ENCODE data around the gene KCNK5.

KCNK5 gene

GRCh38 chr6:39228992-39229767 lies at the start of gene KCNK5:
KCNK5 (minus strand) TSS chr6:39229475; CDS start chr6:39229111, 364 bp downstream.
- Mint-ChIP-seq H3K27ac (peak within 1 kb of the TSS; percentile 65), H3K9me3 (no peaks in the 10 kb centered on the region), H3K4me1 (peaks cover 12 to 47% of the 10 kb centered on the region in 2 donors), H3K36me3 (peaks cover 0 to 2% of the 10 kb centered on the region in 2 donors), H3K4me3 (peak within 1 kb of the TSS; percentile 72 to 86), H3K27me3 (peaks cover 46 to 71% of the 10 kb centered on the region in 2 donors)
- ATAC-seq (replicated peaks) (peak; percentile 88 to 90), DNase-seq (peak; percentile 62)

GRCh38 chr6:39276379-39276995 lies 47.2 kb upstream of the KCNK5 start:
- Mint-ChIP-seq H3K27ac (no peak overlapping the region), H3K4me3 (no peak overlapping the region), H3K27me3 (peaks cover 38 to 58% of the 10 kb centered on the region in 2 donors), H3K4me1 (no peaks in the 10 kb centered on the region), H3K36me3 (no peaks in the 10 kb centered on the region), H3K9me3 (peaks cover 4 to 7% of the 10 kb centered on the region in 2 donors)
- no peak for DNase-seq
- ATAC-seq (replicated peaks), result no peak

GRCh38 chr6:39274903-39275302 lies 45.6 kb upstream of the KCNK5 start:
- no peak overlapping the region for H3K27ac Mint-ChIP-seq
- peaks cover 4 to 7% of the 10 kb centered on the region in 2 donors for H3K9me3 Mint-ChIP-seq
- H3K4me1 Mint-ChIP-seq, result no peaks in the 10 kb centered on the region
- no peak for ATAC-seq (replicated peaks)
- peaks cover 32 to 48% of the 10 kb centered on the region in 2 donors for H3K27me3 Mint-ChIP-seq
- H3K4me3 Mint-ChIP-seq, result no peak overlapping the region
- H3K36me3 Mint-ChIP-seq, result no peaks in the 10 kb centered on the region
- DNase-seq, result no peak

GRCh38 chr6:39274471-39274870 lies 45.2 kb upstream of the KCNK5 start:
- no peak overlapping the region for H3K27ac Mint-ChIP-seq
- H3K4me1 Mint-ChIP-seq, result no peaks in the 10 kb centered on the region
- H3K27me3 Mint-ChIP-seq, result peaks cover 28 to 44% of the 10 kb centered on the region in 2 donors
- no peak for DNase-seq
- no peaks in the 10 kb centered on the region for H3K36me3 Mint-ChIP-seq
- peaks cover 4 to 7% of the 10 kb centered on the region in 2 donors for H3K9me3 Mint-ChIP-seq
- no peak for ATAC-seq (replicated peaks)
- H3K4me3 Mint-ChIP-seq, result no peak overlapping the region

- ATAC-seq (replicated peaks), result no peak
- no peak overlapping the region for H3K4me3 Mint-ChIP-seq
- H3K27ac Mint-ChIP-seq, result no peak overlapping the region
- H3K9me3 Mint-ChIP-seq, result peaks cover 4 to 7% of the 10 kb centered on the region in 2 donors
- no peaks in the 10 kb centered on the region for H3K4me1 Mint-ChIP-seq
- no peaks in the 10 kb centered on the region for H3K36me3 Mint-ChIP-seq
- DNase-seq, result no peak
- H3K27me3 Mint-ChIP-seq, result peaks cover 31 to 41% of the 10 kb centered on the region in 2 donors
These were observed 44.1 kb upstream of the KCNK5 start for GRCh38 chr6:39273406-39273821.

- H3K9me3 Mint-ChIP-seq, result peaks cover 4% of the 10 kb centered on the region in 2 donors
- DNase-seq (no peak), ATAC-seq (replicated peaks) (no peak)
- H3K27ac Mint-ChIP-seq, result no peak overlapping the region
- peaks cover 21 to 24% of the 10 kb centered on the region in 2 donors for H3K27me3 Mint-ChIP-seq
- no peaks in the 10 kb centered on the region for H3K36me3 Mint-ChIP-seq
- H3K4me3 Mint-ChIP-seq, result no peak overlapping the region
- no peaks in the 10 kb centered on the region for H3K4me1 Mint-ChIP-seq
These were observed 40.7 kb upstream of the KCNK5 start for GRCh38 chr6:39269961-39270360.

GRCh38 chr6:39268721-39269120 lies 39.4 kb upstream of the KCNK5 start:
- Mint-ChIP-seq H3K9me3 (peaks cover 4% of the 10 kb centered on the region in 2 donors), H3K4me3 (no peak overlapping the region), H3K4me1 (no peaks in the 10 kb centered on the region), H3K27me3 (peaks cover 14 to 20% of the 10 kb centered on the region in 2 donors), H3K27ac (no peak overlapping the region), H3K36me3 (no peaks in the 10 kb centered on the region)
- DNase-seq, result no peak
- no peak for ATAC-seq (replicated peaks)

- H3K9me3 Mint-ChIP-seq, result peaks cover 4% of the 10 kb centered on the region in 2 donors
- peaks cover 10 to 17% of the 10 kb centered on the region in 2 donors for H3K27me3 Mint-ChIP-seq
- H3K36me3 Mint-ChIP-seq, result no peaks in the 10 kb centered on the region
- no peak overlapping the region for H3K27ac Mint-ChIP-seq
- ATAC-seq (replicated peaks) (no peak), DNase-seq (no peak)
- no peaks in the 10 kb centered on the region for H3K4me1 Mint-ChIP-seq
- no peak overlapping the region for H3K4me3 Mint-ChIP-seq
These were observed 38.9 kb upstream of the KCNK5 start for GRCh38 chr6:39268171-39268570.

- H3K9me3 Mint-ChIP-seq, result no peaks in the 10 kb centered on the region
- H3K27me3 Mint-ChIP-seq, result peaks cover 10 to 17% of the 10 kb centered on the region in 2 donors
- H3K36me3 Mint-ChIP-seq, result no peaks in the 10 kb centered on the region
- DNase-seq (no peak), ATAC-seq (replicated peaks) (no peak)
- H3K4me1 Mint-ChIP-seq, result no peaks in the 10 kb centered on the region
- H3K27ac Mint-ChIP-seq, result no peak overlapping the region
- no peak overlapping the region for H3K4me3 Mint-ChIP-seq
These were observed 37.6 kb upstream of the KCNK5 start for GRCh38 chr6:39266782-39267355.

GRCh38 chr6:39266375-39266774 lies 37.1 kb upstream of the KCNK5 start:
- no peak for ATAC-seq (replicated peaks)

GRCh38 chr6:39263303-39264037 lies 34.2 kb upstream of the KCNK5 start:
- Mint-ChIP-seq H3K27me3 (peaks cover 37% of the 10 kb centered on the region in 2 donors), H3K4me1 (no peaks in the 10 kb centered on the region), H3K36me3 (no peaks in the 10 kb centered on the region), H3K27ac (no peak overlapping the region), H3K9me3 (no peaks in the 10 kb centered on the region), H3K4me3 (no peak overlapping the region)
- no peak for DNase-seq
- peak; percentile 74 to 75 for ATAC-seq (replicated peaks)

More at GRCh38 chr6:39266375-39266774, 37.1 kb upstream of the KCNK5 start:
- no peaks in the 10 kb centered on the region for H3K36me3 Mint-ChIP-seq
- no peak for DNase-seq
- H3K27me3 Mint-ChIP-seq, result peaks cover 15 to 22% of the 10 kb centered on the region in 2 donors
- no peaks in the 10 kb centered on the region for H3K9me3 Mint-ChIP-seq
- H3K27ac Mint-ChIP-seq, result no peak overlapping the region
- no peak overlapping the region for H3K4me3 Mint-ChIP-seq
- H3K4me1 Mint-ChIP-seq, result no peaks in the 10 kb centered on the region

GRCh38 chr6:39261751-39262150 lies 32.5 kb upstream of the KCNK5 start:
- DNase-seq (no peak), ATAC-seq (replicated peaks) (no peak)
- Mint-ChIP-seq H3K4me3 (no peak overlapping the region), H3K4me1 (no peaks in the 10 kb centered on the region), H3K36me3 (peaks cover 0 to 4% of the 10 kb centered on the region in 2 donors), H3K9me3 (no peaks in the 10 kb centered on the region), H3K27me3 (peaks cover 42 to 45% of the 10 kb centered on the region in 2 donors), H3K27ac (peak overlapping the region; percentile 15)

GRCh38 chr6:39260953-39261352 lies 31.7 kb upstream of the KCNK5 start:
- Mint-ChIP-seq H3K9me3 (no peaks in the 10 kb centered on the region), H3K4me1 (no peaks in the 10 kb centered on the region), H3K27ac (no peak overlapping the region)

GRCh38 chr6:39260456-39260855 lies 31.2 kb upstream of the KCNK5 start:
- H3K27me3 Mint-ChIP-seq, result peaks cover 46 to 51% of the 10 kb centered on the region in 2 donors
- no peak overlapping the region for H3K4me3 Mint-ChIP-seq
- no peaks in the 10 kb centered on the region for H3K9me3 Mint-ChIP-seq
- H3K27ac Mint-ChIP-seq, result no peak overlapping the region
- ATAC-seq (replicated peaks), result no peak
- H3K36me3 Mint-ChIP-seq, result peaks cover 0 to 4% of the 10 kb centered on the region in 2 donors
- no peaks in the 10 kb centered on the region for H3K4me1 Mint-ChIP-seq
- no peak for DNase-seq

More at GRCh38 chr6:39260953-39261352, 31.7 kb upstream of the KCNK5 start:
- DNase-seq (no peak), ATAC-seq (replicated peaks) (no peak)
- no peak overlapping the region for H3K4me3 Mint-ChIP-seq
- H3K36me3 Mint-ChIP-seq, result peaks cover 0 to 4% of the 10 kb centered on the region in 2 donors
- H3K27me3 Mint-ChIP-seq, result peaks cover 46 to 50% of the 10 kb centered on the region in 2 donors

Measured in stimulated activated naive B cell treated with anti-CD40 and anti-IgM and Interleukin-4, amounts not matched to agents 10 μg/mL and 1 μg/mL and 100 μg/mL, for 72 hours (primary cell).